ENCODE measurements around the gene NEU1. TPM values are rescaled to one million over a fixed set of nuclear protein-coding genes. Genes with fewer than 3 reads are reported as not detected.
"Not testable (repeated sequence)": the region's sequence is repeated elsewhere in the genome, so short reads cannot be mapped to it uniquely, and the experiment has no call there.

The NEU1 gene
- polyA plus RNA-seq, 3 donors = 78.1 to 85.5 (median 82.5) TPM

- DNase-seq = no peak
Observed at GRCh38 chr6:31877125-31877650, 14.6 kb upstream of the NEU1 start.

GRCh38 chr6:31876357-31876756 is 13.7 kb upstream of the NEU1 start:
- no peak for DNase-seq

GRCh38 chr6:31875877-31876276 is 13.3 kb upstream of the NEU1 start:
- DNase-seq = no peak

GRCh38 chr6:31874836-31875572 is 12.4 kb upstream of the NEU1 start:
- no peak for DNase-seq

- DNase-seq = no peak
Observed at GRCh38 chr6:31874084-31874670, 11.6 kb upstream of the NEU1 start.

- DNase-seq = no peak
Observed at GRCh38 chr6:31871046-31871659, 8.5 kb upstream of the NEU1 start.

GRCh38 chr6:31870385-31870921 is 7.8 kb upstream of the NEU1 start:
- DNase-seq = no peak

- no peak for DNase-seq
Observed at GRCh38 chr6:31869343-31869742, 6.7 kb upstream of the NEU1 start.

GRCh38 chr6:31868658-31868971 is 6.0 kb upstream of the NEU1 start:
- DNase-seq = not testable (repeated sequence)

GRCh38 chr6:31865205-31866118 is 2.8 kb upstream of the NEU1 start:
- DNase-seq = no peak

GRCh38 chr6:31864818-31865204 is 2.2 kb upstream of the NEU1 start:
- no peak for DNase-seq

GRCh38 chr6:31864123-31864562 is 1.5 kb upstream of the NEU1 start:
- DNase-seq = not testable (repeated sequence)

GRCh38 chr6:31861919-31862343 is 690 bp downstream of the NEU1 start:
- DNase-seq = no peak

GRCh38 chr6:31861150-31861549 is 1.5 kb downstream of the NEU1 start:
- no peak for DNase-seq

GRCh38 chr6:31860349-31860748 is 2.3 kb downstream of the NEU1 start:
- no peak for DNase-seq

- DNase-seq = no peak
Observed at GRCh38 chr6:31859923-31860322, 2.7 kb downstream of the NEU1 start.

- no peak for DNase-seq
Observed at GRCh38 chr6:31858707-31859106, 3.9 kb downstream of the NEU1 start.

- DNase-seq = not testable (repeated sequence)
Observed at GRCh38 chr6:31857774-31858173, 4.8 kb downstream of the NEU1 start.

- not testable (repeated sequence) for DNase-seq
Observed at GRCh38 chr6:31851980-31852718, 10.5 kb downstream of the NEU1 start.

- no peak for DNase-seq
Observed at GRCh38 chr6:31851485-31851832, 11.2 kb downstream of the NEU1 start.
